NCI-H1417 treated with DMSO at 0.1 percent for 48 hours (cell line): ENCODE measurements around the gene ASTN1.
"Not testable (repeated sequence)": the region's sequence is repeated elsewhere in the genome, so short reads cannot be mapped to it uniquely, and the experiment has no call there.

ENCODE experiments used
- DNase-seq: peaks from one replicate; lab custom pipeline; 2025; lab: John Stamatoyannopoulos, UW

Gene ASTN1

GRCh38 chr1:177106614-177107365 lies 57.7 kb downstream of the ASTN1 start:
- no peak for DNase-seq

GRCh38 chr1:177106196-177106595 lies 58.3 kb downstream of the ASTN1 start:
- DNase-seq: no peak

- DNase-seq: no peak
Observed at GRCh38 chr1:177103005-177103852, 61.3 kb downstream of the ASTN1 start.

- DNase-seq: no peak
Observed at GRCh38 chr1:177092001-177092400, 72.5 kb downstream of the ASTN1 start.

- DNase-seq: no peak
Observed at GRCh38 chr1:177091040-177091439, 73.5 kb downstream of the ASTN1 start.

- no peak for DNase-seq
Observed at GRCh38 chr1:177088966-177089365, 75.5 kb downstream of the ASTN1 start.

GRCh38 chr1:177082855-177083693 lies 81.4 kb downstream of the ASTN1 start:
- DNase-seq: no peak

GRCh38 chr1:177080564-177080963 lies 83.9 kb downstream of the ASTN1 start:
- no peak for DNase-seq

GRCh38 chr1:177077734-177078499 lies 86.6 kb downstream of the ASTN1 start:
- no peak for DNase-seq

- DNase-seq: no peak
Observed at GRCh38 chr1:177077006-177077405, 87.5 kb downstream of the ASTN1 start.

GRCh38 chr1:177074811-177075210 lies 89.7 kb downstream of the ASTN1 start:
- DNase-seq: not testable (repeated sequence)

- DNase-seq: no peak
Observed at GRCh38 chr1:177069490-177069889, 95.0 kb downstream of the ASTN1 start.

- DNase-seq: no peak
Observed at GRCh38 chr1:177067752-177068410, 96.6 kb downstream of the ASTN1 start.

- DNase-seq: no peak
Observed at GRCh38 chr1:177065430-177065829, 99.1 kb downstream of the ASTN1 start.

- no peak for DNase-seq
Observed at GRCh38 chr1:177063648-177064047, 100.9 kb downstream of the ASTN1 start.

- DNase-seq: no peak
Observed at GRCh38 chr1:177054542-177054941, 110.0 kb downstream of the ASTN1 start.

GRCh38 chr1:177053648-177054047 lies 110.9 kb downstream of the ASTN1 start:
- DNase-seq: no peak

GRCh38 chr1:177048314-177049069 lies 116.0 kb downstream of the ASTN1 start:
- no peak for DNase-seq

GRCh38 chr1:177045151-177045550 lies 119.4 kb downstream of the ASTN1 start:
- DNase-seq: no peak

GRCh38 chr1:177044390-177044789 lies 120.1 kb downstream of the ASTN1 start:
- DNase-seq: no peak
